HCT116 (cell line): ENCODE measurements around the gene OTULIN.

Experiments used
- CEBPB ChIP-seq: IDR thresholded peaks from 2 replicates; pipeline ENCODE4 v1.6.1; 2012; ENCODE audit warnings: low read depth
- ELF1 ChIP-seq: IDR thresholded peaks from 2 replicates; pipeline ENCODE4 v1.6.1; 2012; ENCODE audit warnings: low read depth, borderline replicate concordance
- EZH2phosphoT487 ChIP-seq: fragments of 200-600 bp; IDR thresholded peaks from 2 replicates; pipeline ENCODE4 v1.6.1; 2018; ENCODE audit warnings: antibody characterized with exemption, borderline replicate concordance
- FOSL1 ChIP-seq: IDR thresholded peaks from 2 replicates; pipeline ENCODE4 v1.6.1; 2012; ENCODE audit warnings: low read depth
- POLR2A ChIP-seq: IDR thresholded peaks from 2 replicates; pipeline ENCODE4 v1.7.0; 2011; ENCODE audit warnings: borderline replicate concordance; ENCODE audit not compliant: insufficient read depth, insufficient read length; ENCODE audit errors: extremely low read depth
- RAD21 ChIP-seq: IDR thresholded peaks from 2 replicates; pipeline ENCODE4 v1.6.1; 2012; ENCODE audit warnings: low read depth, mild to moderate bottlenecking
- SP1 ChIP-seq: IDR thresholded peaks from 2 replicates; pipeline ENCODE4 v1.6.1; 2012; ENCODE audit warnings: low read depth
- TF ChIP-seq, protein P1 (sequence below), 3 experiments: fragments of 200-600 bp in 1 of 3; sonication (generic) in 1 of 3; IDR thresholded peaks in 2 of 3; conservative IDR thresholded peaks in 1 of 3; 2 replicates each; pipeline ENCODE4 v1.5.1; 2012 to 2017; ENCODE audit warnings: low read depth in 2 of 3, low read length in 2 of 3, antibody characterized with exemption in 1 of 3, borderline replicate concordance in 1 of 3, control low read depth in 1 of 3, mild to moderate bottlenecking in 1 of 3, mixed read lengths in 1 of 3, mixed run types in 1 of 3, moderate library complexity in 1 of 3; ENCODE audit not compliant: insufficient read depth in 1 of 3
- TF ChIP-seq, protein P2 (sequence below): IDR thresholded peaks from 2 replicates; pipeline ENCODE4 v1.6.1; 2012; ENCODE audit warnings: low read depth

DNA sequence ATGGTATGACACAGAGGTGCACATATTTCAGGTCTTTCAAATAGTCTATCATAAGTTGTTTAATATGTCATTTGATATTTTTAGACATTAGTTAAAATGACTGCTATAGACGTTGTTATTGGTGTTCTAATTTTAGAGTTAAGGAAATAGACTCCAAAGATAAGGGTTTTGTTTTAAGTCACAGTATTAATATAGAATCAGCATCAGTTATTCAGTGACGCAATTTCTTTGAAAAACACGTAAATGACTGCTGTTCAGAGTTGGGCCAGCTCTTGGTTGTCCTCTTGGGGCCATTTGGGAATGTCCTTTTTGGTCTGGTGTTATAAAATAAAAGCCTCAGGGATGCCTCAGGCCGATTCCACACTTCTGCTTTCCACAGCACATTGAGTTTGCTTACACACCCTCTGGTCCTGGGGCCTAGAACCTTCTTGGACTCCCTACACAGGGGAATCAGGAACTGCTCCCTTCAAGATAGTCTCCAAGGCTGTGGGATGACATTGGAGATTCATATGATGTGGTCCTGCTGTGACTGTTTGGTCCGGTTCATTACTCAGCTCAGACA, 14.3 kb downstream of the OTULIN start:
- TF ChIP-seq, protein P1, sequence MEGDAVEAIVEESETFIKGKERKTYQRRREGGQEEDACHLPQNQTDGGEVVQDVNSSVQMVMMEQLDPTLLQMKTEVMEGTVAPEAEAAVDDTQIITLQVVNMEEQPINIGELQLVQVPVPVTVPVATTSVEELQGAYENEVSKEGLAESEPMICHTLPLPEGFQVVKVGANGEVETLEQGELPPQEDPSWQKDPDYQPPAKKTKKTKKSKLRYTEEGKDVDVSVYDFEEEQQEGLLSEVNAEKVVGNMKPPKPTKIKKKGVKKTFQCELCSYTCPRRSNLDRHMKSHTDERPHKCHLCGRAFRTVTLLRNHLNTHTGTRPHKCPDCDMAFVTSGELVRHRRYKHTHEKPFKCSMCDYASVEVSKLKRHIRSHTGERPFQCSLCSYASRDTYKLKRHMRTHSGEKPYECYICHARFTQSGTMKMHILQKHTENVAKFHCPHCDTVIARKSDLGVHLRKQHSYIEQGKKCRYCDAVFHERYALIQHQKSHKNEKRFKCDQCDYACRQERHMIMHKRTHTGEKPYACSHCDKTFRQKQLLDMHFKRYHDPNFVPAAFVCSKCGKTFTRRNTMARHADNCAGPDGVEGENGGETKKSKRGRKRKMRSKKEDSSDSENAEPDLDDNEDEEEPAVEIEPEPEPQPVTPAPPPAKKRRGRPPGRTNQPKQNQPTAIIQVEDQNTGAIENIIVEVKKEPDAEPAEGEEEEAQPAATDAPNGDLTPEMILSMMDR (IDR thresholded peaks at IDR 0.05 in 2 of 3, conservative IDR thresholded peaks at IDR 0.05 in 1 of 3; ENCODE audit: borderline replicate concordance in 1 of 3, insufficient read depth in 1 of 3, low read depth in 2 of 3, low read length in 2 of 3): no peak
- TF ChIP-seq RAD21: no peak
- no peak for TF ChIP-seq FOSL1
- TF ChIP-seq, protein P2, sequence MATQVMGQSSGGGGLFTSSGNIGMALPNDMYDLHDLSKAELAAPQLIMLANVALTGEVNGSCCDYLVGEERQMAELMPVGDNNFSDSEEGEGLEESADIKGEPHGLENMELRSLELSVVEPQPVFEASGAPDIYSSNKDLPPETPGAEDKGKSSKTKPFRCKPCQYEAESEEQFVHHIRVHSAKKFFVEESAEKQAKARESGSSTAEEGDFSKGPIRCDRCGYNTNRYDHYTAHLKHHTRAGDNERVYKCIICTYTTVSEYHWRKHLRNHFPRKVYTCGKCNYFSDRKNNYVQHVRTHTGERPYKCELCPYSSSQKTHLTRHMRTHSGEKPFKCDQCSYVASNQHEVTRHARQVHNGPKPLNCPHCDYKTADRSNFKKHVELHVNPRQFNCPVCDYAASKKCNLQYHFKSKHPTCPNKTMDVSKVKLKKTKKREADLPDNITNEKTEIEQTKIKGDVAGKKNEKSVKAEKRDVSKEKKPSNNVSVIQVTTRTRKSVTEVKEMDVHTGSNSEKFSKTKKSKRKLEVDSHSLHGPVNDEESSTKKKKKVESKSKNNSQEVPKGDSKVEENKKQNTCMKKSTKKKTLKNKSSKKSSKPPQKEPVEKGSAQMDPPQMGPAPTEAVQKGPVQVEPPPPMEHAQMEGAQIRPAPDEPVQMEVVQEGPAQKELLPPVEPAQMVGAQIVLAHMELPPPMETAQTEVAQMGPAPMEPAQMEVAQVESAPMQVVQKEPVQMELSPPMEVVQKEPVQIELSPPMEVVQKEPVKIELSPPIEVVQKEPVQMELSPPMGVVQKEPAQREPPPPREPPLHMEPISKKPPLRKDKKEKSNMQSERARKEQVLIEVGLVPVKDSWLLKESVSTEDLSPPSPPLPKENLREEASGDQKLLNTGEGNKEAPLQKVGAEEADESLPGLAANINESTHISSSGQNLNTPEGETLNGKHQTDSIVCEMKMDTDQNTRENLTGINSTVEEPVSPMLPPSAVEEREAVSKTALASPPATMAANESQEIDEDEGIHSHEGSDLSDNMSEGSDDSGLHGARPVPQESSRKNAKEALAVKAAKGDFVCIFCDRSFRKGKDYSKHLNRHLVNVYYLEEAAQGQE: no peak
- no peak for TF ChIP-seq SP1
- TF ChIP-seq POLR2A: no peak
- TF ChIP-seq EZH2phosphoT487: no peak
- TF ChIP-seq ELF1: no peak
- no peak for TF ChIP-seq CEBPB
